A673 (cell line): Measurements from ENCODE around the gene TBC1D4.

Source experiments
- CTCF ChIP-seq: fragments of 300-800, 200-600 bp; sonication (generic); conservative IDR thresholded peaks from 2 replicates; pipeline ENCODE4 v1.5.1; 2017; ENCODE audit warnings: low read depth, mild to moderate bottlenecking, antibody characterized with exemption, low read length, moderate library complexity, mixed read lengths
- EZH2 ChIP-seq: fragments of 200-600 bp; sonication (generic); IDR thresholded peaks from 2 replicates; pipeline ENCODE4 v1.6.1; 2017; ENCODE audit warnings: borderline replicate concordance, low read depth, mild to moderate bottlenecking, mixed read lengths, antibody characterized with exemption, low read length; ENCODE audit not compliant: poor library complexity, severe bottlenecking

GRCh38 chr13:75378301-75378700 is 103.7 kb downstream of the TBC1D4 start:
- no peak for TF ChIP-seq CTCF
- no peak for TF ChIP-seq EZH2
